Lower leg skin (tissue), 4 donors: ENCODE results near the gene HEPHL1. TPM values are rescaled to one million over a fixed set of nuclear protein-coding genes. Genes with fewer than 3 reads are reported as not detected.

Experiments used
- DNase-seq, 2 donors: peaks; one replicate each; pipeline ENCODE4 v3.0.0-alpha.2; 2019; ENCODE audit warnings: low spot score in 2 of 2
- H3K4me3 ChIP-seq: fragments of 200-600 bp; sonication (generic); 2 replicates; pipeline ENCODE4 v1.5.1; 2017; ENCODE audit warnings: mild to moderate bottlenecking, low read depth; ENCODE audit not compliant: poor library complexity, severe bottlenecking
- POLR2A ChIP-seq, 2 donors: fragments of 450-650 bp; IDR thresholded peaks; one replicate each; pipeline ENCODE4 v1.6.1; 2016 to 2017; ENCODE audit warnings: antibody characterized with exemption in 2 of 2, mild to moderate bottlenecking in 1 of 2, moderate library complexity in 1 of 2
- WGBS, 2 donors: methylation state at CpG; one replicate each; pipeline ENCODE4 v1.1.5; 2018; 5-methylcytosine and 5-hydroxymethylcytosine counted together
- intact Hi-C: fragments of 100-400 bp; cut with DNase I; formaldehyde crosslinking; loops from one replicate; pipeline ENCODE4 v1.15.0; 2023; ENCODE audit warnings: low total_unique reads
- total RNA-seq, 4 donors: library from RNA; depleted of rRNA; stranded (reverse); fragments of >200 nt; gene quantifications; one replicate each; pipeline ENCODE4 v1.1.0, GENCODE V29; 2016
- TF ChIP-seq, protein P1 (sequence below), 3 donors: fragments of 450-650 bp; IDR thresholded peaks; one replicate each; pipeline ENCODE4 v1.5.1; 2016; ENCODE audit warnings: antibody characterized with exemption in 3 of 3, mild to moderate bottlenecking in 3 of 3, moderate library complexity in 2 of 3

Gene HEPHL1
- total RNA-seq, 4 donors from 2014 or later: 0.04 to 6.6 (median 0.93) TPM

DNA sequence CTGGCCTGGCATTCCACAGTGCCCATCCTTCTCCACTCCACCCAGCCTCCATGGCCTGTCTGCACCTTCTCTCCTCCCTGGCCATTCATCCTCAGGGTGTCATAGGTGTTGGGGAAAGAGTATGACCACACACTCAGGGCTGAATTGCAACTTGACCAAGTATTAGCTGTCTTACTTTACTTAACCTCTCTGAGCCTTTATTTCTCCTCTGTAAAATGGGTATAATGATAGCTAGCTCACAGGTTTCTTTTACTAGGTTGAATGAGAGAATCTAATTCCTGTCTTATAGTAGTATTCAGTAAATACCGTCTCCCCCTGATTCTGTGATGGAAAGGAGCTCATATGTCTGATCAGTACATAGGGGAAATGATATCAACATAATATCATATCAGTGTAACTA is 123.5 kb downstream of the HEPHL1 start:
- TF ChIP-seq, protein P1, sequence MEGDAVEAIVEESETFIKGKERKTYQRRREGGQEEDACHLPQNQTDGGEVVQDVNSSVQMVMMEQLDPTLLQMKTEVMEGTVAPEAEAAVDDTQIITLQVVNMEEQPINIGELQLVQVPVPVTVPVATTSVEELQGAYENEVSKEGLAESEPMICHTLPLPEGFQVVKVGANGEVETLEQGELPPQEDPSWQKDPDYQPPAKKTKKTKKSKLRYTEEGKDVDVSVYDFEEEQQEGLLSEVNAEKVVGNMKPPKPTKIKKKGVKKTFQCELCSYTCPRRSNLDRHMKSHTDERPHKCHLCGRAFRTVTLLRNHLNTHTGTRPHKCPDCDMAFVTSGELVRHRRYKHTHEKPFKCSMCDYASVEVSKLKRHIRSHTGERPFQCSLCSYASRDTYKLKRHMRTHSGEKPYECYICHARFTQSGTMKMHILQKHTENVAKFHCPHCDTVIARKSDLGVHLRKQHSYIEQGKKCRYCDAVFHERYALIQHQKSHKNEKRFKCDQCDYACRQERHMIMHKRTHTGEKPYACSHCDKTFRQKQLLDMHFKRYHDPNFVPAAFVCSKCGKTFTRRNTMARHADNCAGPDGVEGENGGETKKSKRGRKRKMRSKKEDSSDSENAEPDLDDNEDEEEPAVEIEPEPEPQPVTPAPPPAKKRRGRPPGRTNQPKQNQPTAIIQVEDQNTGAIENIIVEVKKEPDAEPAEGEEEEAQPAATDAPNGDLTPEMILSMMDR (IDR thresholded peaks at IDR 0.05): no peak
- no peak for TF ChIP-seq POLR2A (IDR thresholded peaks at IDR 0.05)
- 87 to 100% methylated on average over 1 of the region's 1 CpG for WGBS, 2 donors
- no peak for DNase-seq
- no peak overlapping the region for H3K4me3 ChIP-seq
- intact Hi-C loops: no loop called here

DNA sequence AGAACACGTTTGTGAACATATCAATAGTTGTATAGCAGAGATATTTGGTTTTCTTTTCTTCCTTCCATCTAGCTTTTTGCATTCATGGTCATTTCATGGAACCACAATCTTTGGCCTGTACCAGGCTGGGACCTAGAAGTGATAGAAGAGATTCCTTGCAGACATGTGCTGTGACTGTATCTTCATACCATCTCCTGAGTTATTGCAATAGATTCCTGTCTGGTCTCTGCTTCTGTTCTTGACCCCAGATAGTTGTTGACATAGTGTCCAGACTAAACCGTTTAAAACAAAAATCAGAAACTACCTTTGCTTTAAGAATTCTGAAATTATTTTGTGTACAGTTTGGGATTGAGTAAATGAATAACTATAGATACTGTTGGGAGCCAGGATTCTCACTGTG is 124.3 kb downstream of the HEPHL1 start:
- 73 to 81% methylated on average over 2 of the region's 2 CpGs for WGBS, 2 donors
- intact Hi-C loops: no loop called here
- no peak for TF ChIP-seq POLR2A (IDR thresholded peaks at IDR 0.05)
- TF ChIP-seq, protein P1 (IDR thresholded peaks at IDR 0.05): no peak

DNA sequence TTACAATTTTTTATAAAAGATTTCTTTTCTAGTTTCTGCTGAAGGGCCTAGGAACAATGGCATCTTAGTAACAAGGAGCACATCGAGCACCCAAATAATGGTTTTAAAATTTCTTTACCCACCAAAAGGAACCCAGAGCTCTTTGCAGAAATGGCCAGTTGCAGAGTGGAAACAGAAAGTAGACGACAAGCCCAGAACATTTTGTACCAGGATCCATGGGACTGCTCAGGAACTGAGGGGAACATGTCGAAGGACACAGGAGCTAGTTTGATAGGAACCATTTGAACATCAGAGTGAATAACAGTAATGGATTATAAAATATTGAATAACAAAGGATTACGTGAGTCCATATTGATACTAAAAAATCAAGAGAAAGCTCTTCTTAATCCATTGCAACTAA is 124.8 kb downstream of the HEPHL1 start:
- DNase-seq: no peak
- intact Hi-C loops: no loop called here
- 87 to 96% methylated on average over 4 of the region's 4 CpGs for WGBS, 2 donors

More for the DNA sequence above, 124.3 kb downstream of the HEPHL1 start:
- DNase-seq: no peak
- H3K4me3 ChIP-seq: no peak overlapping the region

DNA sequence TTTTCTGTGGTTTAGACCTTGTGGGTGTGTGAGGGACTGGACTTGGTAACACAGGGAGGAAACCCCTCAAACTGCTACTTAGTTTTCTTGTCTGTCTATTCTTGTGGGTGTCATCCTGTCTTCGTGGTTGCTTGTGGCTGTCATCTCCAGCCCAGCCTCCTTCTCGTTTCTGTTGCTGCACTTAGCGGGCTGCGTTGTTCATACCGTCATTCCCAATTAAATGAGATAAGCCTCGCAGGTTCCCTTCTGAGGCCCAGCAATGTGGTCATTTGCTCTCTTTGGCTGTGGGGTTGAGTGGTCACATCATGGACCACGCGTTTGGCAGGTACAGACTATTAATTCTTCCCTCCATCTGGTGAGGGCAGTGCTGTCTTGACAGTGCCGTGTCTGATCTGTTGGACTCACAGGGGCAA is 126.3 kb downstream of the HEPHL1 start:
- DNase-seq: no peak
- intact Hi-C loops: no loop called here
- 87 to 88% methylated on average over 9 of the region's 9 CpGs for WGBS, 2 donors

More for the DNA sequence above, 124.8 kb downstream of the HEPHL1 start:
- TF ChIP-seq, protein P1 (IDR thresholded peaks at IDR 0.05): no peak
- TF ChIP-seq POLR2A (IDR thresholded peaks at IDR 0.05): no peak
- H3K4me3 ChIP-seq: no peak overlapping the region

DNA sequence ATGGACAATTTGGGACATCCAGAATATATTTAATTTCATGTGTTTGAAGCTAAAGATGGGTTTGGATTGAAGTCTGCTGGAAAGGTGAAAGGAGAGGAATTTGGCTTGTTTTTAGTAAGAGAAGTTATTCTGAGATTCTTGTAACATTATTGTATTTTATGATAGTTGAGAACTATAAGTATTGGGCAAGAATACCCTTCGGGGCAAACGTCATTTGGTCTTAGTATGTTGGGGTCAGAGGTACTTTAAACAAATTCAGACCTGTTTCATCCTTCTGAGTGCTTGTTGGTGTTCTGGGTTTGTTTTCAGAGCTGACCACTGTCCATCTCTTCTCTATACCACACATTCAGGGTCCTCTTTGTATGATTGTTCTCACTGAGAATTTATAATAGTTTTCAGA is 127.0 kb downstream of the HEPHL1 start:
- TF ChIP-seq POLR2A (IDR thresholded peaks at IDR 0.05): no peak
- TF ChIP-seq, protein P1 (IDR thresholded peaks at IDR 0.05): no peak
- intact Hi-C loops: no loop called here
- 68 to 70% methylated on average over 2 of the region's 2 CpGs for WGBS, 2 donors
- DNase-seq: no peak
- no peak overlapping the region for H3K4me3 ChIP-seq

More for the DNA sequence above, 126.3 kb downstream of the HEPHL1 start:
- H3K4me3 ChIP-seq: no peak overlapping the region
- TF ChIP-seq, protein P1 (IDR thresholded peaks at IDR 0.05): no peak
- TF ChIP-seq POLR2A (IDR thresholded peaks at IDR 0.05): no peak

DNA sequence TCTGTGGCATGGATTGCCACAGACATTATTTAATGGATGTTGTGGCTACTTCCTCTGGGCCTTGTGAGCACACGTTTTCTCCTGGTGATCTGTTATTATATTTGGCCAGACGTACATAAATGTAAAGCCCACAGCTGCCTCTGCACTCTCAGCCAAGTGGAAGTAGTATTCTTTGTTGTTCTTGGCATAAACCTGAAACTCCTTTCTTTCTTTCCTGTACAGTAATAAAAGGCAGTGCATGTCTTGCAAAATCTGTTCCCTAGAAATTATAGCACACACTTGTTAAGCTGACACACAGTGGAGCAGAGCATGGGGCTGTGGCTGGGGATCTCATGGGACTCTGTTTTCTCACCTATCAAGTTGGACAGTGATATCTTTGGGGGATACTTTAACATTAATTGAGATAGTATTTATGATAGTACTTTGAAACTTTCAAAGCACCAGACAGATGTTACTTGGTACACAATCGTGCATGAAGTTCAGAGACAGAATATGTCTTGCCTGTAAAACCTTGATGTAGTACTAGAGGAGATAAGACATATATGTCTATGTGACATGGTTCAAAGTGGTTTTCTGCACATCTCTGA is 128.4 kb downstream of the HEPHL1 start:
- WGBS, 2 donors: 27 to 41% methylated on average over 3 of the region's 3 CpGs
- no peak overlapping the region for H3K4me3 ChIP-seq
- no peak for DNase-seq
- intact Hi-C loops: no loop called here
- no peak for TF ChIP-seq POLR2A (IDR thresholded peaks at IDR 0.05)
- TF ChIP-seq, protein P1 (IDR thresholded peaks at IDR 0.05): no peak
